Natural killer cell treated with Interleukin-12 subunit alpha and Interleukin-12 subunit beta and Interleukin-15 and Interleukin-18, amount 100 ng/mL, for 72 hours (primary cell): ENCODE data around the gene CTDSP2. TPM values are rescaled to one million over a fixed set of nuclear protein-coding genes. Genes with fewer than 3 reads are reported as not detected.
"Not testable (repeated sequence)": the region's sequence is repeated elsewhere in the genome, so short reads cannot be mapped to it uniquely, and the experiment has no call there.

ENCODE experiments used
- ATAC-seq, 2 donors: fragments of 150-1000 bp; cut with Tn5 transposase in 1 of 2; sonication (Bioruptor Pico), chemical (Tn5 transposase) in 1 of 2; 2 replicates each; pipeline ENCODE4 v1.10.0; 2021
- DNase-seq: peaks from one replicate; pipeline ENCODE4 v3.0.0; 2022; ENCODE audit warnings: low spot score
- H3K27ac Mint-ChIP-seq, 2 donors: 1 replicate in 1 of 2; 2 replicates in 1 of 2; pipeline ENCODE4 v1.8.0; 2022; ENCODE audit warnings: mixed read lengths in 2 of 2, mild to moderate bottlenecking in 1 of 2, moderate library complexity in 1 of 2
- H3K27me3 Mint-ChIP-seq, 2 donors: 1 replicate in 1 of 2; 2 replicates in 1 of 2; pipeline ENCODE4 v1.8.0; 2022; ENCODE audit warnings: mixed read lengths in 2 of 2
- H3K36me3 Mint-ChIP-seq: one replicate; pipeline ENCODE4 v1.8.0; 2022; ENCODE audit warnings: mixed read lengths
- H3K4me1 Mint-ChIP-seq, 2 donors: 1 replicate in 1 of 2; 2 replicates in 1 of 2; pipeline ENCODE4 v1.8.0; 2022; ENCODE audit warnings: low read depth in 2 of 2, mixed read lengths in 2 of 2, mild to moderate bottlenecking in 1 of 2
- H3K4me3 Mint-ChIP-seq: one replicate; pipeline ENCODE4 v1.8.0; 2022; ENCODE audit warnings: mixed read lengths
- H3K9me3 Mint-ChIP-seq: 2 replicates; pipeline ENCODE4 v1.8.0; 2022; ENCODE audit warnings: mixed read lengths
- total RNA-seq, 2 donors: library from RNA; stranded (reverse); gene quantifications; one replicate each; pipeline ENCODE4 v1.2.3, GENCODE V29; 2022

CTDSP2 gene
- total RNA-seq, 2 donors from 2014 or later = 52.7 to 53.9 TPM

DNA sequence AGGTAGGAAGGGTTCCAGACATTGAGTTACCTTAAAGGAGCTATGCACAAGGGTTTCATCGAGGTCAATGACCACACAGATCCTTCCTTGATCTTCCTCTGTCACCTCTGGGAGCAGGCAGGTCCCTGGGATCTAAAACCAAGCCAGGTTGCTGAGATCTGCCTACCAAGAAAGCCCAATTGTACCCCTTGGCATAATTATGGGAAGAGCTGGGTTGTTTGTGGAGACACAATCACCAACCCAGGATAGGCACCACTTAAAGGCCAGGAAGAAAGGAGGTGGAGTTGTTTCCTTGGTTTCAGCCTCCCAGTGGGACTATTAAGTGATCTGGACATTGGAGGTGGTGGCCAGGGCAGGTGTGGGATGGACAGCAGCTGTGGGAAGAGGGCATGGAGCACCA, 19.6 kb downstream of the CTDSP2 start:
- H3K4me3 Mint-ChIP-seq = no peak overlapping the region
- peak overlapping the region in 1 of 2 donors; percentile 37 for H3K27ac Mint-ChIP-seq
- DNase-seq = no peak
- H3K36me3 Mint-ChIP-seq = peaks cover 5% of the 10 kb centered on the region
- no peak for ATAC-seq
- no peaks in the 10 kb centered on the region for H3K27me3 Mint-ChIP-seq
- H3K4me1 Mint-ChIP-seq = peaks cover 7 to 20% of the 10 kb centered on the region in 2 donors
- H3K9me3 Mint-ChIP-seq = no peaks in the 10 kb centered on the region

DNA sequence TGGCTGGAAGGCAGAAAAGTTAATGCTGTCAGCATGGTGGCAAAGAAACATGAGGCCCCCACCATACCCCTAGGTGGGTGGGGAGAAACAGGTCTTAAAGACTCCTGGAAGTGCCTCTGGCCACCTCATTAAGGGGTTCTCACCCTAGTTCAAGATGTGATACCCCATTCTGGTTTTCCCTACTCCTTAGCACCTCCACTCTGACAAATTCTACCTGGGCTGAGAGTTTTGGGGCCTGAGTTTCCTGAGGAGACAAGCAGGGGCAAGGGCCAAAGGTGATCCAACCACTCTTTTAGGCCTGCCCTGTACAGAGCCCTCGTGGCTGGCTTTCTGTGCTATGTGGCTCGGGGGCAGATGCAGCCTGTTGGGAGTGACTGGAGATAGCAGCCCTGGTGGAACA, 20.1 kb downstream of the CTDSP2 start:
- no peaks in the 10 kb centered on the region for H3K9me3 Mint-ChIP-seq
- ATAC-seq (no peak), DNase-seq (no peak)
- H3K4me1 Mint-ChIP-seq = peaks cover 2 to 15% of the 10 kb centered on the region in 2 donors
- H3K4me3 Mint-ChIP-seq = no peak overlapping the region
- H3K36me3 Mint-ChIP-seq = peaks cover 5% of the 10 kb centered on the region
- H3K27ac Mint-ChIP-seq = peak overlapping the region in 1 of 2 donors; percentile 37
- no peaks in the 10 kb centered on the region for H3K27me3 Mint-ChIP-seq

DNA sequence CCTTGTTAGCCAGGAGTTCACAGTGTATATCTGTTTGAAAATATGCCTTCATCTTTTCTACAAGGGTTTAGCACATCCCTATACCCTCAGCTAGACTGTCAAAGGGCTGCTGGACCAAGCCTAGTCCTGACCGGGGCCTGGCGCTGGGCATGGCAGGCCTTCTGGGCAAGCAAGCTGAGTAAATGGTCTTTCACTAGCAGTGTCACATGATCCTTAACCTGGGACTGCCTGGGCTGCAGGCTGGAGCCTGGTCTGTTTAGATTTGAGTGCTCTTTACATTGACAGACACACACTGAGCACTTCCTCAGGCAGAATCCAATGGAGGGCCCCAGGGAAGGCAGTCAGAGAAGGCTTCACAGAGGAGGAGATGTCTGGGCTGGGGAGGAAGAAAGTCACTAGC, 21.1 kb downstream of the CTDSP2 start:
- H3K4me3 Mint-ChIP-seq = no peak overlapping the region
- H3K27ac Mint-ChIP-seq = peak overlapping the region in 1 of 2 donors; percentile 54
- ATAC-seq = no peak
- no peak for DNase-seq
- peaks cover 0 to 12% of the 10 kb centered on the region in 2 donors for H3K4me1 Mint-ChIP-seq
- H3K27me3 Mint-ChIP-seq = no peaks in the 10 kb centered on the region
- H3K9me3 Mint-ChIP-seq = no peaks in the 10 kb centered on the region
- H3K36me3 Mint-ChIP-seq = peaks cover 5% of the 10 kb centered on the region

DNA sequence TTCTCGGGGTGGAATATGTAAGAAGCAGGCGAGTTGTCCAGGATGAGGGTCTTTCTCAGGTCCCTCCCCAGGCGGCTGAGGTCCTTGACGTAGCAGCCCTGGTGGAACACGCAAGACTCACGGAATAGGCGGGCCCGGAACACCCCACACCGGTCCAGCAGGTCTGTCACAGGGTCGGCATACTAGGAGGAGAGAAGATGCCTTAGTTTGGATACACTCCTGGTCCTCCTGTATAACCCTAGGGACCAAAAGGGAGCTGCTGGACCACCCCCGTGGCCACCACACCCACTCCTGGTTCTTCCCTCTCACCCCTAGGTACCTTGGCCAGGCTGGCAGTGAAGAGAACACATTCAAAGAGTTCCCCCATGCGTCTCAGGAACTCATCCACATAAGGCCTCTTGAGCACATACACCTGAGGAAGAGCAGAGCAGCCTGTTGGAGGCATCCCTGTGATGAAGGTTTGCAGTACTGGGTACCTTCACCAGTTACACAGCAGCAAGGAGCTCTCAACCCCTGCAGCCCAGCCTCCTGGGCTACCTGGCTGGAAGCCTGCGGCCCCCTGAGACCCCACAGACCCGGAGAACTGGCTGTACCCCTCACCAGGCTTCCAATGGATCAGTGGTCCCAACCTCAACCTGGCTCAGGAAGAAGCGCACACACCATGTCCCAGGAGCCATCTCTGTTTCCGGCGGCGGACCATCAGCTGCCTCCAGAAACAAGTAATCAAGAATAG, 22.5 kb downstream of the CTDSP2 start:
- no peaks in the 10 kb centered on the region for H3K9me3 Mint-ChIP-seq
- no peaks in the 10 kb centered on the region for H3K27me3 Mint-ChIP-seq
- H3K4me3 Mint-ChIP-seq = no peak overlapping the region
- peaks cover 5% of the 10 kb centered on the region for H3K36me3 Mint-ChIP-seq
- no peak overlapping the region for H3K27ac Mint-ChIP-seq
- H3K4me1 Mint-ChIP-seq = peaks cover 0 to 8% of the 10 kb centered on the region in 2 donors
- no peak for DNase-seq
- ATAC-seq = peak in 1 of 2 donors; percentile 10

DNA sequence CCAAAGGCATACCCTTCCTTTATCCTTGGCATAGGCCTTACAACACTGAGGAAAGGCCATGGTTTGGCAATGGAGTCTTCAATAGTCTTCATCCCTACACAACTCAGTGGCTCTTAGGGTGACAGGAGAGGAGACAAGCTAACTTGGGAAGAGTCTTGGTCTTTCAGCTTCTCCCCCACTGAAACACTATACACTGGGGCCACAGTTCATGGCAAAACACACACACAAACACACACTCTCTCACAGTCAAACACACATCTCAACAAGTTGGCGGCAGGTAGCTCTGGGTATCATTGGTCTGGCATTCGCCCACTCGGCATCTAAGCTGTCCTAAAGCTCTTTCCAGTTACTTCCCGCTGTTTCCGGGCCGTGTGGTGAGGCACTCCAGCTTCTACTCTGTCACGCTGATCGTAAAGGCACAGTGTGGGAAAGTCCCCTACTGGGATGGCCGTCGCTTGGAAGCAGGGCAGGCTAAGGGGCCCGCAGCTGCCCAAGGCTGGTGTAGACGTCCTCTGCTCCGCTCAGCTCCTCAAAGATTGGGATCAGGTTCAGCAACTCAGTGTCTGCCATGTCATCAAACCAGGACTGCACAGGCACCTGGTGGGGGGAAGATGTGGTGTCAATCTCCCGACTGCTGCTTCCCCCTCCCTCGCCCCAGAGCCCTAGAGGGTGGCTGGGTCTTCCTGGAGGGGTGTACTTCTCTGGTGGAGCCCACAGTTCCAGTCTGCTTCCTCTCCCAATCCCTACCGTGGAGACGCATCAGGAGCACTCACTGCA, 23.2 kb downstream of the CTDSP2 start:
- peaks cover 5% of the 10 kb centered on the region for H3K36me3 Mint-ChIP-seq
- no peak overlapping the region for H3K4me3 Mint-ChIP-seq
- no peaks in the 10 kb centered on the region for H3K27me3 Mint-ChIP-seq
- H3K9me3 Mint-ChIP-seq = no peaks in the 10 kb centered on the region
- peak in 1 of 2 donors; percentile 3 for ATAC-seq
- H3K4me1 Mint-ChIP-seq = peaks cover 0 to 6% of the 10 kb centered on the region in 2 donors
- DNase-seq = no peak
- peak overlapping the region in 1 of 2 donors; percentile 66 for H3K27ac Mint-ChIP-seq

DNA sequence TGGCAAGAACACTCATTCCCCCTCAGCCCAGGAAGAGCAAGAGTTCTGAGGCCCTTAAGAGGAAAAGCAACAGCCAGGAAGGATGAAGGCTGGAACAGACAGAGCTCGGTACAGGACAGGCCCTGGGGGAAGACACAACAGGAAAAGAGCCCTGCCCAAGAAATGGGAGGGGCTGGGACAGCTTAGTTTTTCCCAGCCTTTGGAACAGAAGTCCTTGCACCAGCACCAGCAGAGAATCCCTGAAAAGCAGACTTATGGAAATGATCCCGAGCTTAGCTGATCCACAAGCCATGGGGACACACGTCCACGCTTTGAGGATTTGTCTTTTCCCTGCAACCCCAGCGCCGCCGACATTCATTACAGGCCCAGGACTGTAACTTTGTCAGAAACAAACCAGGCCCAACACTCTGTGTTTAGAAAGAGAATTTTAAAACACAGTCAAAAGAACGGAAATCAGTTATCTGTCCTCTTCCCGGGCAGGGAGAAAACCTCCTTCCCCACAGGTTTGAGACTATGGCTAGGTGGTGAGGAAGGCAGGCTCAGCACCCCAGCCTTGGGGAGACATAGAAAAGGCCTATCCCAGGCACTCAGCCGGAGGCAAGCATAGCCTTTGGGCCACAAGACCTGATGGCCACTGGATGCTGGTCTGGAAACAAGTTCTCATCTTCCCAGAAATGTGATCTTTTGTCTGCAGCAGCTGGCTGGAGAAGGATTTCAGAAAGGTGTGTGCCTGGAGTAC, 24.0 kb downstream of the CTDSP2 start:
- H3K4me1 Mint-ChIP-seq = peaks cover 0 to 6% of the 10 kb centered on the region in 2 donors
- H3K9me3 Mint-ChIP-seq = no peaks in the 10 kb centered on the region
- H3K36me3 Mint-ChIP-seq = peaks cover 5% of the 10 kb centered on the region
- H3K27ac Mint-ChIP-seq = peak overlapping the region in 1 of 2 donors; percentile 66
- DNase-seq (no peak), ATAC-seq (no peak)
- H3K27me3 Mint-ChIP-seq = no peaks in the 10 kb centered on the region
- no peak overlapping the region for H3K4me3 Mint-ChIP-seq

DNA sequence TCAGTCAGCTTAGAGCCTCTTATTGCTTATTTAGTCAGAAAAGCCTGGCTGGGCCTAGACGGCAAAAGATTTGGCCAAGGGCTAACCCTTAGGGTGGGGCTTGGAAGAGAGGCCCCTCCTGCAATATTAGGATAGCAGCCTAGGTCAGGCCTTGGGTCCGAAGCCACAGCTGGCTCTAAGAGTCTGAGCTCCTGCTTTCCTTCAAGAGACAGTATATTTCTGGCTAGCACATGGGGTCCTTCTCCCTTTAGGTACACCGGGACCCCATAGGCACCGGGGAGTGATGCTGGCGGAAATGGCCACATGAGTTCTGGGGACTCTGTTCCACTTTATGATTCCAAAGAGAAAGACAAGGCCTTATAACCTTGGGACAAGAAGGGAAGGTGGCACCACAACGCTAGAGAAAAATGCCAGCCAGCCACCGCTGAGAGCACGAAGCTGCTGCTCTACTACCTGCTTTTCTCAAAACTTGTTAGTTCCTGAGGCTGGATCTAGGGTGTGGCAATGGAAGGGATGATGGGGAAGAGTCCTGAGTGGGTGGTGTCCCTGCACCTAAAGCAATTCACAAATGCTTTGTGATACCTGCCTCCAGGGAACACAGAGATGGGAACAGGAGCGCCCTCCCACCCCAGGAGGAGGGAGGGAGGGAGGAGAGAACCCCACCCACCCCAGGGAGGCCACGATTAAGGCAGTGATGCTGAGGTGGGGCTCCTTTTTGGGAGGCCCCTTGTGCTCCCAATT, 24.9 kb downstream of the CTDSP2 start:
- peaks cover 5% of the 10 kb centered on the region for H3K36me3 Mint-ChIP-seq
- no peak for DNase-seq
- no peak overlapping the region for H3K27ac Mint-ChIP-seq
- no peaks in the 10 kb centered on the region for H3K9me3 Mint-ChIP-seq
- ATAC-seq = no peak
- H3K4me3 Mint-ChIP-seq = no peak overlapping the region
- H3K4me1 Mint-ChIP-seq = peaks cover 0 to 3% of the 10 kb centered on the region in 2 donors
- no peaks in the 10 kb centered on the region for H3K27me3 Mint-ChIP-seq

DNA sequence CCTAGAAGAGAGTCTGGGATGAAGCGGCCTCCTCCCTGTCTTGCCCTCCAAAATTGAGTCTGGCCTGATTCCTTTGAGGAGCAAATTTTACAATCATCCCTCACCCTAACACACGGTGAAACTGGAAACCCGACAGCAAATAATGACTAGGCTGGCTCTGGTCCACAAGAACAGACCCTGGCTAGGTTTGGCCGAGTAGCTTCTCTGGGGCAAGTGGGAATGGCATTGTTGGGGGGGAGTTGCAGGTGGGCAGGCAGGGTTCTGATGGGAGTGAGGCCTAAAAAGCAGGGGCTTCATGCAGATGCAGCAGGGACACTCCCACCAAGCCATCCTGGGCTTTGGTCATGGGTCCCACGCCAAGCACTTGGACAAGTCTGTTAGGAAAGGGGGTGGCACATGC, 25.5 kb downstream of the CTDSP2 start:
- H3K27ac Mint-ChIP-seq = peak overlapping the region in 1 of 2 donors; percentile 23
- H3K4me1 Mint-ChIP-seq, ATAC-seq, DNase-seq, H3K36me3 Mint-ChIP-seq, H3K27me3 Mint-ChIP-seq, H3K9me3 Mint-ChIP-seq, H3K4me3 Mint-ChIP-seq: not testable (repeated sequence)

DNA sequence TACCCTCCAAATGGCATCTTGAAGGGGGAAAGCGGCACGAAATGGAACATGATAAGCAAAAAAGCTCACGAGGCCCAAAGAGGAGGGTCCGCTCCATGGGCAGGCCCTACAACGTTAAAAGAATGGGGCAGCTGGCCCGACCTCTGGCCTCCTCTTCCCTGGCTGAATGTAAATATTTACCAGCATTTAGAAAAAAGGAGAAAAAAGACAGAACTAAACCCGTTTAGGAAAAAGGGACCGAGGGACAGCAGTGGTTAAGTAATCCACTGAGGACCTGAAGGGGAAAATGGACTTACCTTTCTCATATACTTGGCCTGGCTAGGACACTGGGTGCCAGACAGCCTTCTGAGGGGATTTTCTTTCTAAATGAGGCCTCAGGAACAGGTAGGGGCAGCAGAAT, 26.4 kb downstream of the CTDSP2 start:
- not testable (repeated sequence) for H3K4me3 Mint-ChIP-seq, H3K36me3 Mint-ChIP-seq, H3K27me3 Mint-ChIP-seq, H3K27ac Mint-ChIP-seq, H3K4me1 Mint-ChIP-seq, ATAC-seq, H3K9me3 Mint-ChIP-seq, DNase-seq

DNA sequence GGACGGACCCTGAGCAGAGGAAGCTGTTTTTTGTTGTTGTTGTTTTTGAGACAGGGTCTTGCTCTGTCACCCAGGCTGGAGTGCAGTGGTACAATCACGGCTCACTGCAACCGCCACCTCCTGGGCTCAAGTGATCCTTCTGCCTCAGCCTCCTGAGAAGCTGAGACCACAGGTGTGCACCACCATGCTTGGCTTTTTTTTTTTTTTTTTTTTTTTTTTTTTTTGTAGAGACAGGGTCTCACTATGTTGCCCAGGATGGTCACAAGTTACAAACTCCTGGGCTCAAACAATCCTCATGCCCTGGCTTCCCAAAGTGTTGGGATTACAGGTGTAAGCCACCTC, 28.6 kb downstream of the CTDSP2 start:
- not testable (repeated sequence) for H3K36me3 Mint-ChIP-seq, H3K9me3 Mint-ChIP-seq, H3K4me1 Mint-ChIP-seq, ATAC-seq, H3K27me3 Mint-ChIP-seq, H3K4me3 Mint-ChIP-seq, DNase-seq
- peak overlapping the region in 1 of 2 donors; percentile 22 for H3K27ac Mint-ChIP-seq

DNA sequence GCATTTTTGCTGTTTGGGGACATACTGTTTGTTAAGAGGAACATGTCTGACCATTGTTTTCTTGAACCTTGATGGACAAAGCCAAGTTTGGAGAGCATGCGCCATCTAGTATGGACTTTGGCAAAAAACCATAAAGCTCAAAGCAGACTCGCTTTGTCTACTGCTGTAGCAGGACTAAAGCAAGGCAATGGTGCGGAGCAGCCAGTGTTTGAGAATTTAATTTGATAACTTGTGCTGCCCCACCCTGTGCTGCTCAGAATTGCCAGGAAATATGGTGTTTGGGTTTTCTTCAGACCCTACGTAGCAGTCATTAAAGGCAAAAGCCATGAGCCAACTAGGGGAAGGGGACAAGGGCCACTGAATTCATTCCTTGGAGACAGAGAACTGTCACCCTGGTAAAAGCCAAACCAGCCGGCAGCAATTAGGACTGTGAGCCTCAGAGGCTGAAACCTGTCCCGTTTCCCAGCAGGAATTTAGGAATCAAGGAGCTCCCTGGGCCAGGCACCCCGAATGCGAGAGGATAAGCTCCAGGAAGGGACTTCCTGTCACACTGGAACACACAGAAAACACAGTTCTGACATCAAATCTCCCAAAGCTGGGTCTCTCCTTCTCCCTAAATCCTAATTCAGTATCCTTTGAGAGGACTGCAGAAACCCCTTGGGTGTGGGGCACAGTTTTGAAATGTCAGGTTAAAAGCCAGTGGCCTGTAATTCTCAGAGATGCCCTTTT, 29.1 kb downstream of the CTDSP2 start:
- no peak for ATAC-seq
- Mint-ChIP-seq H3K4me1 (no peaks in the 10 kb centered on the region), H3K9me3 (no peaks in the 10 kb centered on the region), H3K4me3 (no peak overlapping the region), H3K27me3 (no peaks in the 10 kb centered on the region), H3K36me3 (no peaks in the 10 kb centered on the region), H3K27ac (no peak overlapping the region)
- no peak for DNase-seq

DNA sequence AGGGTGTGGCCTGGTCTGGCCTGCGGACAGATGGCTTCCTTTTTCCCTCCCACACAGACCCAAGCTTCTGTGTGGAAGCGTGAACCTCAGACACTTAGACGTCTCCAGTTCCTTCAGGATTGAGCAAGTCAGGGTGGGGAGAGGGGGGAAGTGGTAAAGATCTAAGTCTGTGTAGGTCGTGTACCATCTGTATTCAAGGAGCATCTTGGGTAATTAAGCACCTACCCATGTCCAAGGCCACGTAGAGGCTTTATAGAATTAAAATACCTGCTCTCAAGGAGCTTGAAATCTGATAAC, 29.7 kb downstream of the CTDSP2 start:
- peak in 1 of 2 donors; percentile 43 for ATAC-seq
- Mint-ChIP-seq H3K27me3 (no peaks in the 10 kb centered on the region), H3K4me1 (no peaks in the 10 kb centered on the region), H3K36me3 (no peaks in the 10 kb centered on the region), H3K4me3 (no peak overlapping the region), H3K27ac (no peak overlapping the region), H3K9me3 (no peaks in the 10 kb centered on the region)
- DNase-seq = no peak
